Liver (tissue), 9 donors: Measurements from ENCODE around the gene USP11. TPM values are rescaled to one million over a fixed set of nuclear protein-coding genes. Genes with fewer than 3 reads are reported as not detected.

Experiments used
- DNase-seq: peaks from one replicate; pipeline ENCODE4 v3.0.0-alpha.2; 2017; ENCODE audit warnings: low spot score
- H3K27ac ChIP-seq, 2 donors: one replicate each; pipeline ENCODE4 v1.7.0; 2013; ENCODE audit warnings: inconsistent platforms in 2 of 2, low read length in 2 of 2, control low read depth in 1 of 2, low read depth in 1 of 2, mild to moderate bottlenecking in 1 of 2
- H3K27me3 ChIP-seq, 4 donors: one replicate each; pipeline versions ENCODE4 v1.6.1 to v1.7.0; 2013; ENCODE audit warnings: low read length in 3 of 4, inconsistent platforms in 1 of 4, mild to moderate bottlenecking in 1 of 4, moderate library complexity in 1 of 4; ENCODE audit not compliant: control insufficient read depth in 4 of 4, insufficient read depth in 4 of 4
- H3K36me3 ChIP-seq, 4 donors: one replicate each; pipeline versions ENCODE4 v1.6.1 to v1.7.0; 2013; ENCODE audit warnings: low read length in 3 of 4, mild to moderate bottlenecking in 3 of 4, low read depth in 1 of 4, moderate library complexity in 1 of 4; ENCODE audit not compliant: control insufficient read depth in 4 of 4, insufficient read depth in 3 of 4
- H3K4me1 ChIP-seq, 4 donors: one replicate each; pipeline versions ENCODE4 v1.6.1 to v1.7.0; 2013; ENCODE audit warnings: low read length in 3 of 4, mild to moderate bottlenecking in 3 of 4, moderate library complexity in 1 of 4; ENCODE audit not compliant: control insufficient read depth in 4 of 4, insufficient read depth in 4 of 4
- H3K4me3 ChIP-seq, 3 donors: one replicate each; pipeline versions ENCODE4 v1.6.1 to v1.7.0; 2013; ENCODE audit warnings: low read length in 3 of 3, control low read depth in 1 of 3, low read depth in 1 of 3, mild to moderate bottlenecking in 1 of 3
- H3K9ac ChIP-seq, 2 donors: one replicate each; pipeline ENCODE4 v1.7.0; 2013; ENCODE audit warnings: low read length in 2 of 2, mild to moderate bottlenecking in 2 of 2, moderate library complexity in 2 of 2, control low read depth in 1 of 2, low read depth in 1 of 2
- H3K9me3 ChIP-seq, 4 donors: one replicate each; pipeline versions ENCODE4 v1.6.1 to v1.7.0; 2013; ENCODE audit warnings: low read length in 3 of 4; ENCODE audit not compliant: control insufficient read depth in 4 of 4
- ATF3 ChIP-seq: IDR thresholded peaks from 2 replicates; pipeline ENCODE4 v1.6.1; 2016; ENCODE audit warnings: antibody characterized with exemption
- CTCF ChIP-seq: fragments of 150-350 bp; IDR thresholded peaks from 2 replicates; pipeline ENCODE4 v1.5.1; 2017; ENCODE audit warnings: improper control_type of control experiment, low read depth, low read length; ENCODE audit not compliant: missing input control
- EGR1 ChIP-seq, 2 donors: IDR thresholded peaks; 2 replicates each; pipeline ENCODE4 v1.6.1; 2016 to 2018; ENCODE audit warnings: antibody characterized with exemption in 2 of 2, low read depth in 2 of 2
- FOXA1 ChIP-seq: IDR thresholded peaks from 2 replicates; pipeline ENCODE4 v1.6.1; 2016; ENCODE audit warnings: antibody characterized with exemption
- FOXA2 ChIP-seq: IDR thresholded peaks from 2 replicates; pipeline ENCODE4 v1.6.1; 2016; ENCODE audit warnings: antibody characterized with exemption
- GABPA ChIP-seq, 2 donors: IDR thresholded peaks in 1 of 2; conservative IDR thresholded peaks in 1 of 2; 2 replicates each; pipeline ENCODE4 v1.6.1; 2016; ENCODE audit warnings: antibody characterized with exemption in 2 of 2, mild to moderate bottlenecking in 1 of 2, moderate library complexity in 1 of 2
- HNF4A ChIP-seq, 2 donors: conservative IDR thresholded peaks; 2 replicates each; pipeline ENCODE4 v1.6.1; 2016; ENCODE audit warnings: antibody characterized with exemption in 2 of 2, mild to moderate bottlenecking in 2 of 2
- HNF4G ChIP-seq: IDR thresholded peaks from 2 replicates; pipeline ENCODE4 v1.6.1; 2016; ENCODE audit warnings: antibody characterized with exemption
- JUND ChIP-seq, 2 donors: IDR thresholded peaks; 2 replicates each; pipeline ENCODE4 v1.6.1; 2016; ENCODE audit warnings: antibody characterized with exemption in 2 of 2
- MAX ChIP-seq: IDR thresholded peaks from 2 replicates; pipeline ENCODE4 v1.6.1; 2016; ENCODE audit warnings: antibody characterized with exemption
- NR2F2 ChIP-seq: IDR thresholded peaks from 2 replicates; pipeline ENCODE4 v1.6.1; 2016; ENCODE audit warnings: antibody characterized with exemption
- RAD21 ChIP-seq, 2 donors: IDR thresholded peaks; 2 replicates each; pipeline ENCODE4 v1.6.1; 2016; ENCODE audit warnings: antibody characterized with exemption in 2 of 2, mild to moderate bottlenecking in 2 of 2
- REST ChIP-seq: IDR thresholded peaks from 2 replicates; pipeline ENCODE4 v1.6.1; 2016; ENCODE audit warnings: antibody characterized with exemption, mild to moderate bottlenecking
- RXRA ChIP-seq, 2 donors: IDR thresholded peaks; 2 replicates each; pipeline ENCODE4 v1.6.1; 2017 to 2018; ENCODE audit warnings: antibody characterized with exemption in 2 of 2, mild to moderate bottlenecking in 1 of 2
- SP1 ChIP-seq: IDR thresholded peaks from 2 replicates; pipeline ENCODE4 v1.6.1; 2018; ENCODE audit warnings: antibody characterized with exemption, mild to moderate bottlenecking
- TAF1 ChIP-seq: conservative IDR thresholded peaks from 2 replicates; pipeline ENCODE4 v1.6.1; 2016; ENCODE audit warnings: antibody characterized with exemption, mild to moderate bottlenecking
- YY1 ChIP-seq: IDR thresholded peaks from 2 replicates; pipeline ENCODE4 v1.6.1; 2016; ENCODE audit warnings: antibody characterized with exemption, mild to moderate bottlenecking
- ZBTB33 ChIP-seq: IDR thresholded peaks from 2 replicates; pipeline ENCODE4 v1.6.1; 2016; ENCODE audit warnings: antibody characterized with exemption
- WGBS: extraction: QIAGEN DNeasy Blood & Tissue Kit; methylation state at CpG from one replicate; pipeline ENCODE4 v1.1.7; 2013; 5-methylcytosine and 5-hydroxymethylcytosine counted together
- polyA plus RNA-seq, 2 donors: library from polyadenylated mRNA; stranded (reverse) in 1 of 2; unstranded in 1 of 2; fragments of 200-250 nt in 1 of 2; fragments of >200 nt in 1 of 2; fragmentation: Nextera tagmentation in 1 of 2; extraction: Ambion mirVana in 1 of 2; gene quantifications; one replicate each; pipeline versions ENCODE4 v1.2.1 to v1.2.3, GENCODE V29; 2013 to 2015
- total RNA-seq, 2 donors: library from RNA; depleted of rRNA; stranded (reverse); fragments of >200 nt; gene quantifications; one replicate each; pipeline ENCODE4 v1.2.3, GENCODE V29; 2014
- donor health status: healthy.
- donor health status: healthy.
- donor health status: healthy.
- donor health status: healthy.
- donor health status: healthy.

The USP11 gene
- total and polyA plus RNA-seq, 4 donors: 9.6 to 24.3 (median 11.1) TPM

- no peaks in the 10 kb centered on the region for H3K9me3 ChIP-seq
- H3K9ac ChIP-seq: peak overlapping the region; percentile 75 to 99
- DNase-seq: peak; percentile 91
- H3K27ac ChIP-seq: peak overlapping the region; percentile 93 to 98
- TF ChIP-seq GABPA (IDR thresholded peaks at IDR 0.05 in 1 of 2, conservative IDR thresholded peaks at IDR 0.05 in 1 of 2): no peak
- peak; percentile 61 for TF ChIP-seq SP1
- TF ChIP-seq ZBTB33: no peak
- peak; percentile 40 for TF ChIP-seq REST
- TF ChIP-seq FOXA1: no peak
- TF ChIP-seq TAF1: peak; percentile 25
- TF ChIP-seq HNF4G: no peak
- TF ChIP-seq NR2F2: no peak
- TF ChIP-seq JUND (IDR thresholded peaks at IDR 0.05): no peak
- no peak for TF ChIP-seq FOXA2
- TF ChIP-seq RAD21 (IDR thresholded peaks at IDR 0.05): no peak
- TF ChIP-seq ATF3: no peak
- peak in 1 of 2 donors; percentile 56 for TF ChIP-seq EGR1 (IDR thresholded peaks at IDR 0.05; ENCODE audit: low read depth in 2 of 2)
- TF ChIP-seq HNF4A (conservative IDR thresholded peaks at IDR 0.05): no peak
- peak; percentile 97 for TF ChIP-seq YY1
- no peak for TF ChIP-seq RXRA (IDR thresholded peaks at IDR 0.05)
- TF ChIP-seq MAX: peak; percentile 30
- no peaks in the 10 kb centered on the region for H3K27me3 ChIP-seq
- peak overlapping the region; percentile 49 to 69 (median 60) for H3K4me3 ChIP-seq
- under 1% methylated on average over 48 of the region's 51 CpGs for WGBS
- peaks cover 0 to 7% (median 0%) of the 10 kb centered on the region in 4 donors for H3K4me1 ChIP-seq
- H3K36me3 ChIP-seq: peaks cover 0 to 9% (median 2%) of the 10 kb centered on the region in 4 donors
These were observed 714 bp downstream of the USP11 start for GRCh38 chrX:47233333-47234113.

- peaks cover 0 to 1% (median 0%) of the 10 kb centered on the region in 4 donors for H3K36me3 ChIP-seq
- 82% methylated on average over 3 of the region's 3 CpGs for WGBS
- no peaks in the 10 kb centered on the region for H3K27me3 ChIP-seq
- DNase-seq: no peak
- peaks cover 0 to 7% (median 0%) of the 10 kb centered on the region in 4 donors for H3K4me1 ChIP-seq
- H3K9ac ChIP-seq: peak overlapping the region in 1 of 2 donors; percentile 99
- no peak overlapping the region for H3K4me3 ChIP-seq
- H3K27ac ChIP-seq: peak overlapping the region in 1 of 2 donors; percentile 98
- no peaks in the 10 kb centered on the region for H3K9me3 ChIP-seq
- TF ChIP-seq HNF4A (conservative IDR thresholded peaks at IDR 0.05) (no peak), TAF1 (no peak), SP1 (no peak), RXRA (IDR thresholded peaks at IDR 0.05) (no peak), FOXA1 (no peak), GABPA (IDR thresholded peaks at IDR 0.05 in 1 of 2, conservative IDR thresholded peaks at IDR 0.05 in 1 of 2) (no peak), NR2F2 (no peak), FOXA2 (no peak), YY1 (no peak), RAD21 (IDR thresholded peaks at IDR 0.05) (no peak), CTCF (no peak), MAX (no peak), EGR1 (IDR thresholded peaks at IDR 0.05; ENCODE audit: low read depth in 2 of 2) (no peak), HNF4G (no peak), REST (no peak)
These were observed 1.8 kb downstream of the USP11 start for GRCh38 chrX:47234583-47234982.
